Left renal pelvis (tissue), 4 donors: ENCODE measurements around the gene CACNB2. TPM values are rescaled to one million over a fixed set of nuclear protein-coding genes. Genes with fewer than 3 reads are reported as not detected.
"Not testable (repeated sequence)": the region's sequence is repeated elsewhere in the genome, so short reads cannot be mapped to it uniquely, and the experiment has no call there.

Source experiments
- DNase-seq, 4 donors: peaks; one replicate each; pipeline ENCODE4 v3.0.0-alpha.2; 2013; ENCODE audit warnings: low read depth in 4 of 4, low spot score in 3 of 4
- polyA plus RNA-seq, 4 donors: library from polyadenylated mRNA; unstranded; fragments of 120-200 nt; gene quantifications; one replicate each; pipeline ENCODE4 v1.2.1, GENCODE V29; 2013; ENCODE audit not compliant: insufficient read length in 4 of 4

CACNB2 gene
- polyA plus RNA-seq, 4 donors, result 2.6 to 6.0 (median 3.2) TPM

- DNase-seq, result no peak
Measured at GRCh38 chr10:18549105-18549504, 408.9 kb downstream of the CACNB2 start.

- DNase-seq, result no peak
Measured at GRCh38 chr10:18551473-18551872, 411.2 kb downstream of the CACNB2 start.

- no peak for DNase-seq
Measured at GRCh38 chr10:18554479-18554878, 414.3 kb downstream of the CACNB2 start.

GRCh38 chr10:18556522-18557147, 416.4 kb downstream of the CACNB2 start:
- DNase-seq, result no peak

GRCh38 chr10:18557960-18558359, 417.7 kb downstream of the CACNB2 start:
- DNase-seq, result no peak

GRCh38 chr10:18561861-18562551, 421.8 kb downstream of the CACNB2 start:
- no peak for DNase-seq

GRCh38 chr10:18563003-18563726, 422.9 kb downstream of the CACNB2 start:
- no peak for DNase-seq

GRCh38 chr10:18565006-18565405, 424.8 kb downstream of the CACNB2 start:
- no peak for DNase-seq

DNA sequence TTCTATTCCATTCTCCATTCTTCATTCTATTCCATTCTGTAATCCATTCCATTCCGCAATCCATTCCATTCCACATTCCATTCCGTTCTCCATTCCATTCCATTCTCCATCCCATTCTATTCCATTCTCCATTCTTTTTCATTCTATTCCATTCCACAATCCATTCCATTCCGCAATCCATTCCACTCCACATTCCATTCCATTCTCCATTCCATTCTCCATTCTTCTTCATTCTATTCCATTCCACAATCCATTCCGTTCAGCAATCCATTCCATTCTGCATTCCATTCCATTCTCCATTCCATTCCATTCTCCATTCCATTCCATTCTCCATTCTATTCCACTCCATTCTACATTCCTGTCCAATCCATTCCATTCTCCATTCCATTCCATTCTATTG, 426.0 kb downstream of the CACNB2 start:
- no peak for DNase-seq

DNA sequence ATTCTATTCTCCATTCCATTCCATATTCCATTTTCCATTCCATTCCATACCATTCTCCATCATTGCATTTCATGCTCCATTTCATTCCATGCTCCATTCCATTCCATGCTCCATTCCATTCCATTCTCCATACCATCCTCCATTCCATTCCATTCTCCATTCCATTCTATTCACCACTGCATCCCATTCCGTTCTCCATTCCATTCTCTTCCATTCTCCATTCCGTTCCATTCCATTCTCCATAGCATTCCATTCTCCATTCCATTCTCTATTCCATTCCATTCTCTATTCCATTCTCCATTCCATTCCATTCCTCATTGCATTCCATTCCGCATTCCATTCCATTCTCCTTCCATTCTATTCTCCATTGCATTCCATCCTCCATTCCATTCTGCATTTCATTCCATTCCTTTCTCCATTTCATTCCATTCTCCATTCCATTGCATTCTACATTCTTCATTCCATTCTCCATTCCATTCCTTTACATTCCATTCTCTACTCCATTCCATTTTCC, 427.2 kb downstream of the CACNB2 start:
- DNase-seq, result no peak

DNA sequence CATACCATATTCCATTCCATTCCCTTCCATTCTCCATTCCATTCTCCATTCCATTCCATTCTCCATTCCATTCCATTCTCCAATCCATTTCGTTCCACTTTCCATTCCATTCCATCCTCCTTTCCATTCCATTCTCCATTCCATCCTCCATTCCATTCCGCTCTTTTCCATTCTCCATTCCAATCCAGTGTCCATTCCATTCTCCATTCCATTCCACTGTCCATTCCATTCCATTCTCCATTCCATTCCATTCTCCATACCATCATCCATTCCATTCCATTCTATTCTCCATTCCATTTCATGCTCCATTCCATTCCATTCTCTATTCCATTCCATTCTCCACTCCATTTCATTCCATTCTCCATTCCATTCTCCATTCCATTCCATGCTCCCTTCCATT, 430.2 kb downstream of the CACNB2 start:
- not testable (repeated sequence) for DNase-seq

- no peak for DNase-seq
Measured at GRCh38 chr10:18571076-18571475, 430.9 kb downstream of the CACNB2 start.

DNA sequence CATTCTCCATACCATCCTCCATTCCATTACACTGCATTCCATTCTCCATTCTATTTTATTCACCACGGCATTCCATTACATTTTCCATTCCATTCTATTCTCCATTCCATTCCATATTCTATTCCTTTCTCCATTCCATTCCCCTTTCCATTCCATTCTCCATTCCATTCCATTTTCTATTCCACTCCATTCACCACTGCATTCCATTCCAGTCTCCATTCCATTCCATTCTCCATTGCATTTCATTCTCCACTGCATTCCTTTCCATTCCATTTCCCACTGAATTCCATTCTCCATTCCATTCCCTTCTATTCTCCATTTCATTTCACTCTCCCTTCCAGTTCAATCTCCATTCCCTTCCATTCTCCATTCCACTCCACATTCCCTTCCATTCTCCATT, 431.6 kb downstream of the CACNB2 start:
- no peak for DNase-seq

DNA sequence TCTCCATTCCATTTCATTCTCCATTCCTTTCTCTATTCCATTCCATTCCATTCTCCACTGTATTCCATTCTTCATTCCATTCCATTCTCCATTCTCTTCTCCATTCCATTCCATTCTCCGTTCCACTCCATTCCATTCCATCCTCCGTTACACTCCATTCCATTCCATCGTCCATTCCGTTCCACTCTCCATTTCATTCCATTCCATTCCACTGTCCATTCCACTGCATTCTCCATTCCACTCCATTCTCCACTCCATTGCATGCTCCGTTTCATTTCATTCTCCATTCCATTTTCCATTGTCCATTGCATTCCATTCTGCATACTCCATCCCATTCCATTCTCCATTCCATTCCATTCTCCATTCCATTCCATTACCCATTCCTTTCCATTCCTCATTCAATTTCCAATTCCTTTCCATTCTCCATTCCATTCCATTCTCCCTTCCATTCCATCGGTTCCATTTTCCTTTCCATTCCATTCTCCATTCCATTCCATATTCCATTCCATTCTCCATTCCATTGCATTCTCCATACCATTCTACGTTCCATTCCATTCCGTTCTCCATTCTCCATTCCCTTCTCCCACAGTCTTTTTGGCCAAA, 432.8 kb downstream of the CACNB2 start:
- no peak for DNase-seq

DNA sequence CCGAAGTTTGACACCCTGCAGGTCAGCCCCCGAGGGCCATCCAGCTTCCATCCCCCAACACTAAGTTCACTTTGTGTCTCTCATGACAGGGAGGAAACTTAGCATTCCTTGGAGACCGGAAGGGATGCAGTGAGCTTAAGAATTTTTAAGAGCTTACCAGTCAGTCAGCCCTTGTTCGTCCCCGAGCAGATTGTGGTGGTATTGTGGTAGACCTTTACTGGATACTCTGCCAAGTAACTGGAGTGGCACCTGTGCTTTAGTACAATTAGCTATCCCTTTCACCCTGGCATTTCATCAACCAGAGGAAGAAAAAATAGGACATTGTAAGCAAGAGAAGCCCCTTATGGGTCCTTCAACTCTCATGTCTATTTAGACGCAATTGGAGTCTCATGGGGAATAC, 436.4 kb downstream of the CACNB2 start:
- DNase-seq, result no peak

DNA sequence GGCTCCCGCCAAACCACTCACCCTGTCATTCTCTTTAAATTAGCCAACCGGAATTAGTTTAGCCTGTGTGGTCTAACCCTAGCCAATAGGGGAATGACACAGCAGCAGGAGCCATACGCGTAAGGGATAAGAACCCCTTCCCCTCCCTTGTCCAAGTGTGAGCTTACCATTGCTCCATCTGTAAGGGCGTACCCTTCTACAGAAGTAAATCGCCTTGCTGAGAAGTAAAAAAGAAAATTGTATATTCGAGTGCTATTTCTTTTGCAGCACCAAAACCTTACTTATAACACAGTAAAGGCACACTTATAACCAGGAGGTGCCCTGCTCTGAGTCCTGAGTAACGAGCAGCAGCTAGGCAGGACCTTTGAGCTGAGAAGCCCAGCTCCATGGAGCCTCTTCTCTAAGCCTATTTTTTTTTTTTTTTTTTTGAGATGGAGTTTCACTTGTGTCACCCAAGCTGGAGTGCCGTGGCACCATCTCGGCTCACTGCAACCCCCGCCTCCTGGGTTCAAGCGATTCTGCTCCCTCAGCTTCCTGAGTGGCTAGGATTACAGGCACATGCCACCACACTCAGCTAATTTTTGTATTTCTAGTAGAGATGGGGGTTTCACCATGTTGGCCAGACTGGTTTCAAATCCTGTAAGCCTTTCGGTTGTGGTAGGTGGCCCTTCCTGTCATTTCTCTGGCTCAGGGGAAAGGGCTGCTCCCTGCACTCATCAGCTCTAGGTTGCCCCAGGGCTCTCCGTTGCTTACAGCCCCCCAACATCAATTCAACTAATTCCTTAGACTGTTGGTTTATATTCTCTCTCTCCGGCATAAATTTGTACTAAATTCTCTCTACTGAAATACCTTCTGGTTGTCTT, 437.8 kb downstream of the CACNB2 start:
- DNase-seq, result no peak

DNA sequence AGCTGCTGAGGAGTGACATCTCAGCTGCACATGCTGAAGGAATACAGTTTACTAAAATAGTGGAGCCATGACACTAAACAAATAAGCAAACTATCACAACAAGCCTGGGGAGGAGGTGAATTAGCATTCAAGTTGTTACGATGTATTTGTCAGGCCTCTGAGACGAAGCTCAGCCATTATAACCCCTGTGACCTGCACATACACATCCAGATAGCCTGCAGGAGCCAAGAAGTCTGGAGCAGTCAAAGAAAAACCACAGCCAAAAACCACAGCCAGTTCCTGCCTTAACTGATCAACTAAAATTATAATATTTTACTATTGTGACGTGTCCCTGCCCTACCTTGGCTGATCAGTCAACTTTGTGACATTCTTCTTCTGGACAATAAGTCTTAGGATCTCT, 442.6 kb downstream of the CACNB2 start:
- DNase-seq, result no peak

- no peak for DNase-seq
Measured at GRCh38 chr10:18583575-18584270, 443.5 kb downstream of the CACNB2 start.

DNA sequence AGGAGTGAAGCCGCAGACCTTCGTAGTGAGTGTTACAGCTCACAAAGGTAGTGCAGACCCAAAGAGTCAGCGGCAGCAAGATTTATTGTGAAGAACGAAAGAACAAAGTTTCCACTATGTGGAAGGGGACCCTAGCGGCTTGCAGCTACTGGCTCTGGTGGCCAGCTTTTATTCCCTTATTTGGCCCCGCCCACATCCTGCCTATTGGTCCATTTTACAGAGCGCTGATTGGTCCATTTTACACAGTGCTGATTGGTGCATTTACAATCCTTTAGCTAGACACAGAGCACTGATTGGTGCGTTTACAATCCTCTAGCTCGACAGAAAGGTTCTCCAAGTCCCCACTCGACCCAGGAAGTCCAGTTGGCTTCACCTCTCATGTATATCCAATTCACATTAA, 446.4 kb downstream of the CACNB2 start:
- DNase-seq, result not testable (repeated sequence)

- DNase-seq, result not testable (repeated sequence)
Measured at GRCh38 chr10:18591141-18591540, 450.9 kb downstream of the CACNB2 start.
